Astrocyte (in vitro differentiated cells and primary cell): ENCODE measurements around the gene BICDL1.

Source experiments
- CTCF ChIP-seq: IDR thresholded peaks from 2 replicates; pipeline ENCODE4 v1.5.1; 2011; ENCODE audit warnings: low read depth, mild to moderate bottlenecking, inconsistent platforms, low read length, moderate library complexity; ENCODE audit not compliant: insufficient read depth
- EZH2 ChIP-seq: IDR thresholded peaks from 2 replicates; pipeline ENCODE4 v1.6.1; 2012; ENCODE audit warnings: mild to moderate bottlenecking, low read length, inconsistent platforms; ENCODE audit not compliant: insufficient read depth

DNA sequence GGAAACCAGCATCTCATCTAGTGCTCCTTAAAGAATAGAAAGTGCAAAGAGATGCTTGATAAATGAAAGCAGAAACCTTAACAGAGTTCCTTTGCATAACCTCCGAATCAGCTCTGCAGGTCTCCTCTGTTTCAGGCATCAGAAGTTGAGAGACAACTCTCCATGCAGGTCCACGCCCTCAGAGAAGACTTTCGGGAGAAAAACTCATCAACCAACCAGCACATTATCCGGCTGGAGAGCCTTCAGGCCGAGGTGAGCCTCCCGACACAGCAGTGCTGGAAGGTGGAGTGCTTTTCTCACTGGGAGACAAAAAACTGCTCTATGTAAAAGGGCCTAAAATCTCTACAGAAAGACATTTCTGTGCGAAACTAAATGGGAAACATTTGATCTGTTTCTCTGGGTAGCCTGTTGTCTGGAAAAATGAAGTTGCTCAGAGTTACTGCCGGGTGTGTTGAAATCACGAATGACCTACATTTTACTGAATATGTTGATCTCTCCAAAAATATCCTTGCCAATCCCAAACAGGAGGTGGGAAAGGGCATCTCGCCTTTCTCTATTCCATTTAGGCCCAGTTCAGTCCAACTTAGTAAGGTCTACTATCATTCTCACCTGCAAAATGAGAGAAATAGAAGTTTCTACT is 72.7 kb downstream of the BICDL1 start:
- TF ChIP-seq CTCF (no peak), EZH2 (no peak)
